GM21390 (cell line): Measurements from ENCODE around the gene ACER3.
"Not testable (repeated sequence)": the region's sequence is repeated elsewhere in the genome, so short reads cannot be mapped to it uniquely, and the experiment has no call there.

ENCODE experiments used
- ATAC-seq: cut with Tn5 transposase; IDR thresholded peaks from one replicate; pipeline ENCODE4 v1.9.1; 2021; ENCODE audit not compliant: unreplicated experiment

ACER3 gene

DNA sequence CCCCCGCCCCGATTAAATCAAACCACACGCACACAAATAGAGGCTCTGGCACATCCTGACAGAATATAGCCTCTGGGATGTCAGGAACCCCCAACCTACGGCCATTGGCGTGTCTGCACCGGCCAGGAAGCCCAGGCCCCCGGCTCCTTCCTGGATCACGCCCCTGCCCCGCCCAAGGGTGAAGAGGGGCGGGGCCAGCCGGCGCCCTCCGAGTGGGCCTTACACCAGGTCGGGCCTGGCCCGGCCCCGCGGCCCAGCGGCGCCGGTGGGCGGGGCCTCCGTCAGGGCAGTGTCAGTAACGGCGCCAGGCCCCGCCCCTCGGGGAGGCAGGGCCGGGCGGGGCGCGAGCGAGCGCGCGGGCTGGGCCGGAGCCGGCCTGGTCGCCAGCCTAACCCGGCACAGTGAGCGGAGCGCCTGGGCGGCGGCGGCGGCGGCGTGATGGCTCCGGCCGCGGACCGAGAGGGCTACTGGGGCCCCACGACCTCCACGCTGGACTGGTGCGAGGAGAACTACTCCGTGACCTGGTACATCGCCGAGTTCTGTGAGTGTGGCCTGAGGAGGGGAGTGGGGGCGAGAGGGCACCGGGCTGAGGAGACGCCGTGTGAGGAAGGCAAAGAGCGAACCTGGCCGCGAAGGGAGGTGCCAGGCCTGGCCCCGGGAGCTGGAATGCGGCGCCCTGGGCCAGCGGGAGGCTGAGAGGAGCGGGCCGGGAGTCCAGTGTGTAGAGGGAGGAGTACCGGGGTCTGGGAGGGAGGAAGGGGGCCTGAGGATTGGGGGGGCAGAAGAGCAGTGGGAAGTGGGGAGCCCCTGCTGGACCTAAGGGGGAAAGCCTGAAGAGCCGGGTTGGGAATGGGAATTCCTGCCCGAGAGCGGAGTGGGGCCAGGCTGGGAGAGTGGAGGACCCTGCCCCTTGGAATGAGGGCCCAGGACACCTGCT lies at the start of gene ACER3:
Gene ACER3 (plus strand): TSS at position 380 of the 937 bp plus-strand sequence. CDS start 59 bp downstream, at position 439.
- peak; percentile 95 for ATAC-seq

- no peak for ATAC-seq
Observed at GRCh38 chr11:76811259-76811658, 49.5 kb upstream of the ACER3 start.

- no peak for ATAC-seq
Observed at GRCh38 chr11:76814414-76814813, 46.3 kb upstream of the ACER3 start.

GRCh38 chr11:76815678-76816077 lies 45.0 kb upstream of the ACER3 start:
- not testable (repeated sequence) for ATAC-seq

GRCh38 chr11:76820184-76820566 lies 40.5 kb upstream of the ACER3 start:
- ATAC-seq, result no peak

- ATAC-seq, result not testable (repeated sequence)
Observed at GRCh38 chr11:76821396-76821795, 39.3 kb upstream of the ACER3 start.

- no peak for ATAC-seq
Observed at GRCh38 chr11:76822406-76822805, 38.3 kb upstream of the ACER3 start.

DNA sequence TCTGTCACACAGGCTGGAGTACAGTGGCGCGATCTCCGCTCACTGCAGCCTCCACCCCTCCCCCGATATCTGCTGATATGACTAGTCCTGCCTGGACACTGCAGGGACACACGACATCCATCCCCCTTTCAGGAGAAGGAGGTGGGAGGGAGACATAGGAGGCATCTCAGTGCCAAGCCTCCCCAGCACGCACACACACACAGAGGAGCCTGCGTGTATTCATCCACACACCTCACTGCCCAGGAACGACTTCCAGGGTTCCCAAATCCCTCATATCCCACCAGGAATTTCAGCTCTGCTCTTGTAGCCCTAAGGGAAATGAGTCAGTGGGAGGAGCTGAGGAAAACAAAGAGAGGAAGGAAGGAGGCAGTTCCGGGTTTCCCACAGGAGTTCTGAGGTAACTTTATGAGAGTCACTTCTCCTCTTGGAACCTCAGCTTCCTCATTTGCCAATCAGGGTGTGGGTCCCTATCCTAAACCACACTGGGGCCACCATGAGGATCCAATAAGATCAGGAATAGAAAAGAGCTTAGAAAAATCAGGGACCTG lies 37.2 kb upstream of the ACER3 start:
- ATAC-seq, result no peak

- ATAC-seq, result no peak
Observed at GRCh38 chr11:76824083-76824939, 36.4 kb upstream of the ACER3 start.

DNA sequence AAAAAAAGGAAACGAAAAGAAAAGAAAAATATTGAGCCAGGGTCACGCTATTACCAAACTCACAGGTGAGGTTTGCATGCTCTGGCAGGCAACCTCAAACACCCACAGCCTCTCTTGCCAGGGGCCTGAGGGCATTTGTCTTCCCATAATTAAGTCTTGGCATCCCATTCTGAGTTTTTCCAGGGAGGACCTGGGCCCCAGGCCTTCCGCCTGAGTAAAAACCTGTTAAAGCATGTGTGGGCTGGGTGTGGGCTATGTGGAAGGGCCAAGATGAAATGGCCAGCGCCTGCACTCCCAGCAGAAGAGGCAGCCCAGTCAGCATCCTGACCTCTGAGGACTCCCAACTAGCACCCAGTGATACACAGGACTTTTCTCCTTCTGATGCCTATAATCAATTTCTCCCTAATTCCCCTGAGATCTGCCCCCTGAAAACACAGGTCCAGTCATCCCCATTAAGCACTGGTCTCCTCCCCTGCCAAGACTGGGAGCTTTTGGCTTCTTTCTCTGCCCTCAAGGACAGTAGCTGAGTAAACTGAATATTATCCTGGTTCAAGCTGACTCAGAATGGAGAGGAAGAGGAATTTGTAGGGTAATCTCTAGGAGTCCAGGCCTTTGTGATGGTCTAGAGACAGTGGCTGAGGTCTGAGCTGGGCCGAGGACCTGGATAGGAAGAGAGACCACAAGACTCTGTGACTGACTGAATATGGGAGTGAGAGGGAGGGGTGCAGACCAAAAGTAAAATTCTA lies 35.6 kb upstream of the ACER3 start:
- no peak for ATAC-seq

DNA sequence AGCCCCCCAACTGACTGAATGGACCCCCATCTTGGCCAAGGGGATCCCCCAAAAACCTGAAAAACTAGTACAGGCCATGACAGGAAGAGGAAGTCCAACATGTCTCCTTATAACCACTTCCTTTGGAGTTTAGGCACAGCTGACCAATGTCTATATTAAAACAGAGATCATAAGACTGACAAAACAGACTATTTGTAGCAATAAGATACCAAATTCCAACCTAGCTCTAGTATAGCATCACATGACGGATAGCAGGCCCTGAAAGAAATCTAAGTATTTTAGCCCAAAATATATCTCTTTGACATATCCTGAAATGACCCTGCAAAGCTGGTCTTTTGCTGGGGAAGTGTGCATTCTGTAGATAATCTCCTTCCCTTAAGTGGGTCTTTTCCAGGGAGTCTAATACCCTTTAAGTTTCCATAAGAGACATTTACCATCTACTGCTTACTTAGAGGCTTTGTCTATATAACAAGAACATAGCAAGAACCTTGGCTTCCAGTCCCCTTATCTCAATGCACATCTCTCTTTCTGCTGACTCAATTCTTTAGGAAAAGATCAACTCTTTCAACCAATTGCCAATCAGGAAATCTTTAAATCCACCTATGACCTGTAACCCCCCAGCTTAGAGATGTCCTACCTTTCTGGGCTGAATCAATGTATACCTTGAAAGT lies 34.9 kb upstream of the ACER3 start:
- ATAC-seq, result no peak

- not testable (repeated sequence) for ATAC-seq
Observed at GRCh38 chr11:76826508-76826907, 34.2 kb upstream of the ACER3 start.

DNA sequence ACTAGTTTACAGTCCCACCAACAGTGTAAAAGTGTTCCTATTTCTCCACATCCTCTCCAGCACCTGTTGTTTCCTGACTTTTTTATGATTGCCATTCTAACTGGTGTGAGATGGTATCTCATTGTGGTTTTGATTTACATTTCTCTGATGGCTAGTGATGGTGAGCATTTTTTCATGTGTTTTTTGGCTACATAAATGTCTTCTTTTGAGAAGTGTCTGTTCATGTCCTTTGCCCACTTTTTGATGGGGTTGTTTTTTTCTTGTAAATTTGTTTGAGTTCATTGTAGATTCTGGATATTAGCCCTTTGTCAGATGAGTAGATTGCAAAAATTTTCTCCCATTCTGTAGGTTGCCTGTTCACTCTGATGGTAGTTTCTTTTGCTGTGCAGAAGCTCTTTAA lies 33.7 kb upstream of the ACER3 start:
- not testable (repeated sequence) for ATAC-seq

- ATAC-seq, result no peak
Observed at GRCh38 chr11:76830639-76831327, 29.9 kb upstream of the ACER3 start.

GRCh38 chr11:76831686-76832310 lies 28.9 kb upstream of the ACER3 start:
- no peak for ATAC-seq

GRCh38 chr11:76832361-76832760 lies 28.4 kb upstream of the ACER3 start:
- ATAC-seq, result no peak

DNA sequence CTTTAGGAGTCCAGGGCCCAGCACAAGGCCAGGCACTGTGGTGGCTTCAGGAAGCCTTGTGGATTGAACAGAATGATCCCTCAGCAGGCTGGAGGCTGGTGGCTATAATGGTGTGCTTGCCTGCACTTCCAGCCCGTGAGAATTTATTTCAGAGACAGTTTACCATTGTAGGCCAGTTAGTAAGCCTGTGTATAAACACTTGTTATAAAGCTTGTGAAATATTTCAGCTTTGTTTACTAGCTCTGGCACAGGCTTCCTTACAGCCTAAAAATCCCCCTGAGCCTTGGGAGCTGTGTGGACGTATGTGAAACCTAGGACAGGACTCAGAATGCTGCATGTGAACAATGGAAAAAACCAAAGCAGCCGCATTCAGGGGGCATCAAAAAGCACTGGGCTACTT lies 26.6 kb upstream of the ACER3 start:
- no peak for ATAC-seq

- no peak for ATAC-seq
Observed at GRCh38 chr11:76835036-76835435, 25.7 kb upstream of the ACER3 start.

DNA sequence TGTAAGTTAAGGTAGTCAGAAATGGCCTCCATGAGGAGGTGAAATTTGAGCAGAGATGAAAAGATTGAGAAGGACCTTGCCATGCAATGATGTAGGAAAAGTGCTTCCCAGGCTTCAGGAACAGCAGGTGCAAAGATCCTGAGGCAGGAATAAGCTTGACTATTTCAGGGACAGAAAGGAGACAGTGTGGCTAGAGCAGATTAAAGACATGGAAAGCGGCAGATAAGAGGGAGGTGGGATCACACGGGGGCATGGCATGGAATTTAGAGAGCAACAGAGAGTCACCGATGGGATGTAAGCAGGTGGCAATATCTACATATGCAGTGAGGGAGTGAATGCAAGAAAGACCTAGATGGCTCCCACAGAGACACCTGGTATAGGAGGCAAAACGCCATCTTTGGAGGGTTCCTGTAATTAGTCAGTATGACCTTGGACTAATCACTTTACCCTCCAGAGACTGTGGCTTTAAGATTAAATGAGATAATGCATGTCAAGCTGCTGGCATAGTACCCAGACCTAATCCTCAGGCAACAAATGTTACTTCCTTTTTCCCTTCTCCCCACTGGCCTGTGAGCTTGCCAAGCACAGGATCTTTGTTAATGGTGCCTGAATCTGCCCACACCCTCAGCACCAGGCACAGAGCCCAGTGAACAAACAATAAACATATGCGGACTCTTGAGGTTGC lies 24.6 kb upstream of the ACER3 start:
- ATAC-seq, result no peak
